Measurements from ENCODE around the gene ZSCAN5C. TPM values are rescaled to one million over a fixed set of nuclear protein-coding genes. Genes with fewer than 3 reads are reported as not detected.
"Not testable (repeated sequence)": the region's sequence is repeated elsewhere in the genome, so short reads cannot be mapped to it uniquely, and the experiment has no call there.

ZSCAN5C gene
- not detected in 2 replicates for total RNA-seq

GRCh38 chr19:56201973-56202372 lies at the start of gene ZSCAN5C:
Gene ZSCAN5C, plus strand, starts transcription at chr19:56202273. Its CDS starts 3,641 bp downstream, at chr19:56205914.
- DNase-seq (ENCODE audit: low read depth in 2 of 2): no peak

DNA sequence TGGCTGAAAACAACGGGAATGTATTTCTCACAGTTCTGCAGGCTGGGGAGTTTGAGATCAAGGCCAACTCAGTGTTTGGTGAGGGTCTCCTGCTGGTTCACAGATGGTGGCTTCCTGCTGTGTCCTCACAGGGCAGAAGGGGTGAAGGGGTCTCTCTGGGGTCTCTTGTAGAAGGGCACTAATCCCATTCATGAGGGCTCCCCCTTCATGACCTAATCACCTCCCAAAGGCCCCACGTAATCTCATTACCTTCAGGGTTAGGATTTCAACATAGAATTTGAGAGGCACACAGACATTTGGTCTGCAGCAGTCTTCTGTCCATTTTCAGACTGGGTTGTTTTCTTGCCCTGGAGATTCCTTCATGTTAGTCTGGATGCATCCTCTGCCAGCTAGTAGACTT lies 49.4 kb upstream of the ZSCAN5C start:
- no peak for DNase-seq (ENCODE audit: low read depth in 2 of 2)

DNA sequence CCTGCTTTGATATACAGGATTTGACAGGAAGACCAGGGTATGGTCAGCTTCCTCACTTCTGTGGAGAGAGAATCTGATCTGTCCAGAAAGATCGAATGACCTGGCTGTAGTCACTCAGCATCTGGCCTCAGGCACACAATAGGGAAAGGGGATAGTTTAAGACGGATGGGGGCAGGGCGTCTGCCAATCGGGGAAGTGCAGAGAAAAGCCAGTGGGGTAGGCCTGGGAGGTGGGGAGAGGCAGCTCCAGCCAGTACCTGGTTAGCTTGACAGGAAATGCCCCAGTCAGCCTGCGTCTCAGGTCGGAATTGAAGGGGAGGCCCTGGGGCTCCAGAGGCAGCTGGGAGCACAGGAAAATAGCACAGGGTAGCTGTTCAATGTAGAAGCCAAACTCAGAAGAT lies 48.6 kb upstream of the ZSCAN5C start:
- DNase-seq (ENCODE audit: low read depth in 2 of 2): peak in 1 of 2 donors; percentile 47

DNA sequence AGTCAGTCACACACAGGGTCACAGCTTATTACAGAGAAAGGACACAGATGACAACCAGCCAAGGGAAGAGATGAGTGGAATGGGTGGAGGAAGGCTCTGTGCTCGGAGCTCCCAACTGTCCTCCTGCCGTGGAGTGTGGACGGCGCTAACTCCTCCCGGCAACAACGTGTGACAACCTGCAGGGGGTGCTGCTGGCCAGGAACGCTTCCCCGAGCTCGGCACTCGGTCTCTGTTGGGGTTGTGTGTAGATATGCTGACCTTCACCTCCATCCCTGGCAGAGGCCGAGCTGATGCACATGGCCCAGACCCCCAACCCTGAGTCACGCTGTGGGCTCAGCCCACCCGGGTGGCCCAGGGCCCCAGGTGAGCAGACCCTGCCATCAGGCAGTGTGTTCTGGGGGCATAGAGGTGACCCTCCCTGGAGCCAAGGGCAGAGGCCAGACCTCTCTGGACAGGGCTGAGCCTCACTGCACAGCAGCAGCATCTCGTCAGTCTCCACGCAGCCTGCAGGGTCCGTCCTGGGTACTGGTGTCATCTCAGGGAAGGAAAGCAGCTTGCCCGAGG lies 46.9 kb upstream of the ZSCAN5C start:
- peak in 1 of 2 donors; percentile 19 for DNase-seq (ENCODE audit: low read depth in 2 of 2)

GRCh38 chr19:56156768-56157167 lies 45.3 kb upstream of the ZSCAN5C start:
- no peak for DNase-seq (ENCODE audit: low read depth in 2 of 2)

DNA sequence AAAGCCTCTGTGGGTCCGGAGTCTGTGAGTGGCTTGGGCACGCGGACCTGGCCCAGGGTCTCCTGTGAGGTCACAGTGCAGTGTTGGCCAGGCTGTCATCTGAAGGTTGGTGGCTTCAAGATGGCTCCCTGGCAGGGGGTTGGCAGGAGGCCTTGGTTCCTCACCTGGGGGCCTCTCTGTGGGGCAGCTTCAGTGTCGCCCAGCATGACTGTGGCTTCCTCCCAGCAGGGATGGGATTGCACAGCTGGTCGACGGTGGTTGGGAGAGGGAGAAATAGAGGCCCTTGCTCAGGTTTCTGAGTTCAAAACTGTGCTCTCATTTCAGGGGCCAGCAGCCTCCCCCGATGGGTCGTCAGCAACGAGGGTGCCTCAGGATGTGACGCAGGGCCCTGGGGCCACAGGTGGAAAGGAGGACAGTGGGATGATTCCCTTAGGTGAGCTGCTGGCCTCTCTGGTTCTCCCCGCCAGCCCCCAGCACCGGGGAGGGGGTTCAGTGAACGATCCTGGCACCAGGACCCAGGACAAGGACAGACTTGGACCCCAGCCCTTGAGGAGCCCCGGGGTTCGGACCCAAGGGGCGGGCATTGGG lies 43.8 kb upstream of the ZSCAN5C start:
- DNase-seq (ENCODE audit: low read depth in 2 of 2): no peak

DNA sequence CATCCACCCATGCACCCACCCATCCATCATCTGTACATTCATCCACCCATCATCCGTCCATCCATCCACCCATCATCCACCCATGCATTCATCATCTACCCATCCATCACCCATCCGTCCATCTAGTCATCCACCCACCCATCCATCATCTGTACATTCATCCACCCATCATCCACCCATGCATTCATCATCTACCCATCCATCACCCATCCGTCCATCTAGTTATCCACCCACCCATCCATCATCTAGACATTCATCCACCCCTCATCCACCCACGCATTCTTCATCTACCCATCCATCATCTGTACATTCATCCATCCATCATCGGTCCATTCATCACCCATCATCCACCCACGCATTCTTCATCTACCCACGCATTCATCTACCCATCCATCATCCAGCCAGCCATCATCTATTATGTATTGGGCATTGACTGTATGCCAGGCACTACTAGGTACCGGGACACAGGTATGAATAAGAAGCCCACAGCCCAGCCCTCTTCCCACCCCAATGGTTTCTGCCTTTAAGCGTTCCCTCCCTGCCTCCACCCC lies 43.0 kb upstream of the ZSCAN5C start:
- no peak for DNase-seq (ENCODE audit: low read depth in 2 of 2)

DNA sequence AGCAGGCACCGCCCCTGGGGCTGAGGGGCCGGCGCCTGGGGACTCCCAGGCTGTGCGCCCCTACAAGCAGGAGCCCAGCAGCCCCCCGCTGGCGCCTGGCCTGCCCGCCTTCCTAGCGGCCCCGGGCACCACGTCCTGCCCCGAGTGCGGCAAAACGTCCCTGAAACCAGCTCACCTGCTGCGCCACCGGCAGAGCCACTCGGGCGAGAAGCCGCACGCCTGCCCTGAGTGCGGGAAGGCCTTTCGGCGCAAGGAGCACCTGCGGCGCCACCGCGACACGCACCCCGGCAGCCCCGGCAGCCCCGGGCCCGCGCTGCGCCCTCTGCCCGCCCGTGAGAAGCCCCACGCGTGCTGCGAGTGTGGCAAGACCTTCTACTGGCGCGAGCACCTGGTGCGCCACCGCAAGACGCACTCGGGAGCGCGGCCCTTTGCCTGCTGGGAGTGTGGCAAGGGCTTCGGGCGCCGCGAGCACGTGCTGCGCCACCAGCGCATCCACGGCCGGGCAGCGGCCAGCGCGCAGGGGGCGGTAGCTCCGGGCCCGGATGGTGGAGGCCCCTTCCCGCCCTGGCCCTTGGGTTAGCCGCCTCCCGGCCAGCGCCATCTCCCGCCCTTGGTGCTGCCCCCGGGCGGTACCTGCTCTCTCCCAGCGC lies 42.3 kb upstream of the ZSCAN5C start:
- no peak for DNase-seq (ENCODE audit: low read depth in 2 of 2)

GRCh38 chr19:56161534-56161933 lies 40.5 kb upstream of the ZSCAN5C start:
- DNase-seq (ENCODE audit: low read depth in 2 of 2): no peak

- peak in 1 of 2 donors; percentile 81 for DNase-seq (ENCODE audit: low read depth in 2 of 2)
These were observed 39.8 kb upstream of the ZSCAN5C start for GRCh38 chr19:56162258-56162657.

- no peak for DNase-seq (ENCODE audit: low read depth in 2 of 2)
These were observed 39.0 kb upstream of the ZSCAN5C start for GRCh38 chr19:56163097-56163496.

- peak; percentile 16 to 32 for DNase-seq (ENCODE audit: low read depth in 2 of 2)
These were observed 35.0 kb upstream of the ZSCAN5C start for GRCh38 chr19:56167064-56167578.

DNA sequence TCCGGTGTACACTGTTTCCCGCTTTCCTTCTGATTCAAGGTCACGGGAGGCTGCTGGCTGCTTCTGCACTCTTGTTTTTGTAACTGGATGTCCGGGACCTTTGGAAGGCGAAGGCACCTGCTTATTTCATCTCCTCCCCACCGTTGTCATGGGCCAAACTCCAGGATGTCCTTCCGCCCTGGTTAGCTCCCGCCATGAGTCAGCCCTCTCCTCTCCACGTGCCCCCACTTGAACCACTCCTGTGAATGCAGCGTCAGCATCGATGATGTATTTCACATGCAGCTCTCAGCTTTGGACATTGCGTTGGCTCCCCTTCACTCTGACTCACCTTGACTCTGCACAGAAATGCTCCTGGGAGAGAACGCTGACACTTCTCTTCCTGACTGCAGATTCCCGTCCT lies 31.8 kb upstream of the ZSCAN5C start:
- peak; percentile 38 to 60 for DNase-seq (ENCODE audit: low read depth in 2 of 2)

DNA sequence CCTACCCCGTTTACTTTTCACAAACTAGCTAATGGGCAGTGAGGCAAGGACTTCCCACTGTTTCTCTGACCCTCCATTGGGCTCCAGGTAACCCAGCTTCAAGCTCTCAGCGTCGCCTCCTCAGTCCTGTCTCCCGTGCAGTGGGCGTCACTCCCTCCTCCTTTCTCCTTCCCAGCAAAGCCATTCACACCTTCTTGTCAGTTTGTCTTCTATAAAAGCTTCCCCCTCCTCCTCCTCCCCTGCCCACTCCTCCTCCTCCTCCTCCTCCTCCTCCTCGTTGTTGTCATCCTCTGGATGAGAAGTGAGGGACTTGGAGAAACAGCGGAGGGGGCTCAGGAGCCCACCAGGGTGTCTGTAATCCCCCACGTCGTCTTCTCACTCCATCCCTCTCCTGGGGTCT lies 28.0 kb upstream of the ZSCAN5C start:
- no peak for DNase-seq (ENCODE audit: low read depth in 2 of 2)

GRCh38 chr19:56174550-56174949 lies 27.5 kb upstream of the ZSCAN5C start:
- no peak for DNase-seq (ENCODE audit: low read depth in 2 of 2)

DNA sequence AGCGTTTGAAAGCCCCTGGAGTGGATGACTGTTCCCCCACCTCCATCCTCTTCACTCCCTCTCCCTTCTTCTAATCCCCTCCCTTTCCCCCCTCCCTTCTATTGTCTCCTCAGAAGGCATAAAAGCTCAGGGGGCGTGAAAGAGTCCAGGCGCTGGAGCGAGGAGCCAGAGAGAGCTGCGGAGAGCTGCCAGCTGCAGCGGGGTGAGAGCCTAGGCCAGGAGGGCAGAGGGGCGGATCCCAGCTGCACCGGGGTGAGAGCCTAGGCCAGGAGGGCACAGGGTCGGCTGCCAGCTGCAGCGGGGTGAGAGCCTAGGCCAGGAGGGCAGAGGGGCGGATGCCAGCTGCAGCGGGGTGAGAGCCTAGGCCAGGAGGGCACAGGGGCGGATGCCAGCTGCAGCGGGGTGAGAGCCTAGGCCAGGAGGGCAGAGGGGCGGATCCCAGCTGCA lies 26.2 kb upstream of the ZSCAN5C start, which contains the start of gene GALP:
GALP (plus strand) TSS at position 148 of the 447 bp plus-strand sequence. CDS start 1,101 bp downstream, outside the sequence.
- DNase-seq (ENCODE audit: low read depth in 2 of 2): not testable (repeated sequence)

GRCh38 chr19:56176310-56176709 lies 25.8 kb upstream of the ZSCAN5C start:
- not testable (repeated sequence) for DNase-seq (ENCODE audit: low read depth in 2 of 2)

DNA sequence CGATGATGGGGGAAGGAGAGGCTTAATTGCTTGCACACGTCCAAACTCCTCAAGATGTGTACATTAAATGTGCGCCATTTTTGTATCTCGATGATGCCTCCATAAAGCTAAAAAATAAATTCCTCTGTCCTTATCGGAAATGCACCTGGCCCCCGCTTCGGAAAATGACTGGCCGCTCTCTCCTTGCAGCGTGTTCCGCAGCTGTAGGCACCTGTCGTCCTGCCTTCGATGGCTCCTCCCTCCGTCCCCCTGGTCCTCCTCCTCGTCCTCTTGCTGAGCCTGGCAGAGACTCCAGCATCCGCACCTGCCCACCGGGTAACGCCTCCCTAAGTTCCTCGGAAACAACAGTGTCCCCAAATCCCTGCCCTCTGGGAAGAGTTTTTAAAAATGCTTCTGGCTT lies 25.2 kb upstream of the ZSCAN5C start:
- no peak for DNase-seq (ENCODE audit: low read depth in 2 of 2)

- DNase-seq (ENCODE audit: low read depth in 2 of 2): no peak
These were observed 24.4 kb upstream of the ZSCAN5C start for GRCh38 chr19:56177564-56178243.

DNA sequence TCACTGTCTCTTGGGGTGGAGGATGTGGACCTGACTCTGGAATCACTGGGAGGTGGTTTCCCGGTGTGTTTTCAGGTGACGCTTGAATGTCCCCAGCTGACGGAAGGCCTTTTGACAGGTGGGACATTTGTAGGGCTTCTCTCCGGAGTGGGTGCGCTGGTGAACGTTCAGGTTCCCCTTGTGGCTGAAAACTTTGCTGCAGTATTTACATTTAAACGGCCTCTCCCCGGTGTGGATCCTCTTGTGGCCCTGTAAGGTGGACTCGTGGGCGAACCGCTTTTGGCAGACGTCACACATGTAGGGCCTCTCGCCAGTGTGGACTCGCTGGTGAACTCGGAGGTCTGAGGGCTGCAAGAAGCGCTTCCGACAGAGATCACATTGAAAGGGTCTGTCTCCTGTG lies 12.3 kb upstream of the ZSCAN5C start:
- DNase-seq (ENCODE audit: low read depth in 2 of 2): no peak

DNA sequence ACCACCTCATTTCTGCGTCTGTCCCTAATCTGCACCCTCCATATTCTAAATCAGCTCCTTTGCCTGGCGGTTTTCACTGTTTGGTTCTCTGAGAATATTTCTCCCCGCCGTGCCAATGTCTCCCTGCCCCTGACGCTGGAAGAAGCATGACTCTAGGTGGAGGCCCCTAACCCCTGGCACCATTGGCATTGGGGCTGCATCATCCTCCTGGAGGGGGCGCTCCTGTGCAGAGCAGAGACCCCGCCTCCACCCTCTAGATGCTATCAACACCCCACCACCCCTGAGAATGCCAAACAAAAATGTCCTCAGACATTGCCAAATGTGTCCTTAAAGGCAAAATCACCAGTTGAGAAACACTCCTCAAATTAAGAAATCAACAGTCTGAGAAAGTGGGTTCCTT lies 11.0 kb upstream of the ZSCAN5C start:
- DNase-seq (ENCODE audit: low read depth in 2 of 2): no peak

GRCh38 chr19:56191711-56192110 lies 10.4 kb upstream of the ZSCAN5C start:
- DNase-seq (ENCODE audit: low read depth in 2 of 2): no peak

Measured in lung microvascular endothelial cell (primary cell).